ENCODE measurements around the gene NKPD1.

Gene NKPD1

GRCh38 chr19:45172611-45173208, 11.9 kb upstream of the NKPD1 start:
- DNase-seq = peak; percentile 15

GRCh38 chr19:45172173-45172572, 11.4 kb upstream of the NKPD1 start:
- DNase-seq = peak; percentile 15

- peak; percentile 16 for DNase-seq
Observed at GRCh38 chr19:45171211-45171623, 10.4 kb upstream of the NKPD1 start.

- peak; percentile 9 for DNase-seq
Observed at GRCh38 chr19:45170146-45171106, 9.6 kb upstream of the NKPD1 start.

GRCh38 chr19:45169602-45170001, 8.8 kb upstream of the NKPD1 start:
- peak; percentile 1 for DNase-seq

- peak; percentile 12 for DNase-seq
Observed at GRCh38 chr19:45168767-45169351, 8.1 kb upstream of the NKPD1 start.

GRCh38 chr19:45166723-45167252, 6.0 kb upstream of the NKPD1 start:
- DNase-seq = peak; percentile 25

GRCh38 chr19:45164577-45165335, 4.0 kb upstream of the NKPD1 start:
- DNase-seq = peak; percentile 52

GRCh38 chr19:45163751-45164460, 3.1 kb upstream of the NKPD1 start:
- no peak for DNase-seq

GRCh38 chr19:45163156-45163555, 2.4 kb upstream of the NKPD1 start:
- DNase-seq = no peak

- DNase-seq = no peak
Observed at GRCh38 chr19:45162608-45163143, 1.9 kb upstream of the NKPD1 start.

GRCh38 chr19:45161738-45162607, 1.2 kb upstream of the NKPD1 start:
- no peak for DNase-seq

GRCh38 chr19:45159971-45160324, 834 bp downstream of the NKPD1 start:
- DNase-seq = no peak

- DNase-seq = no peak
Observed at GRCh38 chr19:45159210-45159970, 1.4 kb downstream of the NKPD1 start.

GRCh38 chr19:45158503-45159209, 2.1 kb downstream of the NKPD1 start:
- no peak for DNase-seq

GRCh38 chr19:45156751-45157150, 4.0 kb downstream of the NKPD1 start:
- DNase-seq = no peak

- DNase-seq = no peak
Observed at GRCh38 chr19:45156011-45156630, 4.7 kb downstream of the NKPD1 start.

- DNase-seq = no peak
Observed at GRCh38 chr19:45154064-45154827, 6.5 kb downstream of the NKPD1 start.
